NCI-H774 (cell line): ENCODE data around the gene NKD1.
"Not testable (repeated sequence)": the region's sequence is repeated elsewhere in the genome, so short reads cannot be mapped to it uniquely, and the experiment has no call there.

Experiments
- DNase-seq: peaks from one replicate; lab custom pipeline; 2025; lab: John Stamatoyannopoulos, UW

NKD1 gene

GRCh38 chr16:50579373-50579772 lies 31.2 kb downstream of the NKD1 start:
- DNase-seq, result not testable (repeated sequence)

- no peak for DNase-seq
Observed at GRCh38 chr16:50580180-50580798, 32.1 kb downstream of the NKD1 start.

GRCh38 chr16:50581845-50582244 lies 33.6 kb downstream of the NKD1 start:
- no peak for DNase-seq

GRCh38 chr16:50583211-50583610 lies 35.0 kb downstream of the NKD1 start:
- no peak for DNase-seq

GRCh38 chr16:50584033-50584722 lies 36.0 kb downstream of the NKD1 start:
- DNase-seq, result no peak

- no peak for DNase-seq
Observed at GRCh38 chr16:50585331-50585776, 37.2 kb downstream of the NKD1 start.

GRCh38 chr16:50587543-50587942 lies 39.3 kb downstream of the NKD1 start:
- DNase-seq, result no peak

GRCh38 chr16:50588276-50588675 lies 40.1 kb downstream of the NKD1 start:
- no peak for DNase-seq

- DNase-seq, result no peak
Observed at GRCh38 chr16:50591209-50591608, 43.0 kb downstream of the NKD1 start.

- no peak for DNase-seq
Observed at GRCh38 chr16:50591800-50592771, 43.9 kb downstream of the NKD1 start.

GRCh38 chr16:50592996-50593395 lies 44.8 kb downstream of the NKD1 start:
- DNase-seq, result no peak

GRCh38 chr16:50593410-50594150 lies 45.4 kb downstream of the NKD1 start:
- DNase-seq, result no peak

GRCh38 chr16:50594308-50595260 lies 46.4 kb downstream of the NKD1 start:
- DNase-seq, result no peak

GRCh38 chr16:50595859-50596258 lies 47.7 kb downstream of the NKD1 start:
- no peak for DNase-seq

GRCh38 chr16:50596762-50597450 lies 48.7 kb downstream of the NKD1 start:
- DNase-seq, result no peak

- no peak for DNase-seq
Observed at GRCh38 chr16:50597563-50598255, 49.5 kb downstream of the NKD1 start.

GRCh38 chr16:50598256-50598894 lies 50.2 kb downstream of the NKD1 start:
- DNase-seq, result no peak

GRCh38 chr16:50598936-50599361 lies 50.8 kb downstream of the NKD1 start:
- DNase-seq, result no peak

- DNase-seq, result no peak
Observed at GRCh38 chr16:50599494-50599893, 51.3 kb downstream of the NKD1 start.
